MCF 10A (cell line): ENCODE results near the gene HBG2. TPM values are rescaled to one million over a fixed set of nuclear protein-coding genes. Genes with fewer than 3 reads are reported as not detected.

ENCODE experiments used
- BruUV-seq: library from RNA; stranded (reverse); fragments of 400-500 nt; replicated peaks from 2 replicates; lab custom pipeline; 2021; lab: Mats Ljungman, UMichigan
- CTCF ChIA-PET: fragments of 300-600 bp; sonication (Branson Sonifier 250); formaldehyde crosslinking; extraction: SDS; loops from one replicate; lab custom pipeline; 2021; ENCODE audit warnings: antibody characterized with exemption, inconsistent platforms; lab: Yijun Ruan, JAX
- POLR2A ChIA-PET: fragments of 300-600, 350-650 bp; sonication (Branson Sonifier 250); formaldehyde crosslinking; extraction: SDS; loops from one replicate; lab custom pipeline; 2020; ENCODE audit warnings: antibody characterized with exemption, inconsistent platforms; lab: Yijun Ruan, JAX
- DNase-seq: peaks from one replicate; pipeline ENCODE4 v3.0.0-alpha.2; 2018; ENCODE audit not compliant: unreplicated experiment
- H3K27ac Mint-ChIP-seq: one replicate; pipeline ENCODE4 v1.8.0; 2022; ENCODE audit warnings: mild to moderate bottlenecking, low read depth, mixed read lengths; ENCODE audit not compliant: unreplicated experiment
- H3K27me3 Mint-ChIP-seq: one replicate; pipeline ENCODE4 v1.8.0; 2022; ENCODE audit warnings: mixed read lengths; ENCODE audit not compliant: insufficient read depth, unreplicated experiment
- H3K36me3 Mint-ChIP-seq: one replicate; pipeline ENCODE4 v1.8.0; 2022; ENCODE audit warnings: mild to moderate bottlenecking, moderate library complexity, mixed read lengths; ENCODE audit not compliant: insufficient read depth, unreplicated experiment
- H3K4me1 Mint-ChIP-seq: one replicate; pipeline ENCODE4 v1.8.0; 2022; ENCODE audit warnings: mixed read lengths; ENCODE audit not compliant: insufficient read depth, unreplicated experiment
- H3K4me3 Mint-ChIP-seq: one replicate; pipeline ENCODE4 v1.8.0; 2022; ENCODE audit warnings: mild to moderate bottlenecking, moderate library complexity, mixed read lengths; ENCODE audit not compliant: unreplicated experiment
- H3K9me3 Mint-ChIP-seq: one replicate; pipeline ENCODE4 v1.8.0; 2022; ENCODE audit warnings: mixed read lengths; ENCODE audit not compliant: unreplicated experiment
- intact Hi-C: fragments of 100-400 bp; cut with micrococcal nuclease; formaldehyde crosslinking; loops from 2 replicates; pipeline ENCODE4 v1.14.1; 2022
- total RNA-seq: library from RNA; stranded (reverse); gene quantifications from 2 replicates; pipeline ENCODE4 v1.2.3, GENCODE V29; 2022
- TF ChIP-seq, protein P1 (sequence below): fragments of 200-600 bp; IDR thresholded peaks from one replicate; pipeline ENCODE4 v1.8.0; 2022; ENCODE audit warnings: antibody characterized with exemption, mild to moderate bottlenecking; ENCODE audit not compliant: unreplicated experiment

HBG2 gene
- total RNA-seq, 1 experiment from 2014 or later, result not detected

DNA sequence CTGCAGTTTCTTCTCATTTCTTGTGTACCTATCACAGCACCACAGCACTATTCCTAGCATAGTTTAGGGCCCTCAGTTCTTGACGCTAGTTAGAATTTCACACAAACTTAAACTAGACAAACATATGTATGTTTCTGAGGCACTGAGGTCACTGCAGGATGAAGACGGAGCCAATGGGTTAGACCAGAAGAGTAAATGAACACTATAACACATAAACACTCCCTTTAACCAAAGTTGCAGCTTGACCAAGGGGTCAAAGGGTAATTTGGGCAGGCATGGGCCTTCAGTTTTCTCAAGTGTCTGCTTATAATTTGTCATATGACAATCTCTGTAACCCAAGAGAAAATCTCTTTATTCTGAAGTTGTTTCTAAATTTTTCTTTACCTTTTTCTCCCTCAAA, 28.0 kb upstream of the HBG2 start:
- intact Hi-C loops, result no loop called here

DNA sequence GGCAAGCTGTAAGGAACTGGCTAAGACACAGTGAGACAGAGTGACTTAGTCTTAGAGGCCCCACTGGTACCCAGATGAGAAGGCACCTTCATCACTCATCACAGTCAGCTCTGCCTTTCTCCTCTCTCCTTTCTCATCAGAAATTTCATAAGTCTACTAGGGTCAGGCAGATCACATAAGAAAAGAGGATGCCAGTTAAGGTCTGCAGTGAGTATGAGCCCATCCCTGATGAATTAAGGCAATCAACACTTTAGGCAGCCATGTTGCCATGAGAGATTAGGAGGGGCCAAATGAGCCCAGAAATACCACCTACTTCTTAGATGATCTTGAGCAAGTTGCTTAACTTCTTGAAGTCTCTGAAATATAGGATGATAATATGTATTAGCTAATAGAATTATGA, 27.0 kb upstream of the HBG2 start:
- Mint-ChIP-seq H3K36me3 (no peaks in the 10 kb centered on the region), H3K4me1 (peaks cover 21% of the 10 kb centered on the region), H3K9me3 (no peaks in the 10 kb centered on the region), H3K27ac (no peak overlapping the region), H3K4me3 (no peak overlapping the region), H3K27me3 (no peaks in the 10 kb centered on the region)
- DNase-seq, result no peak
- POLR2A ChIA-PET, result no interaction called here
- CTCF ChIA-PET, result interaction anchor here (0.6 to 3.2 kb wide), 4 partner anchors 9 to 528 kb away, joined by 3 to 12 read pairs (median 4); no protein-coding TSS in a partner anchor
- no TSS peak for BruUV-seq
- TF ChIP-seq, protein P1, sequence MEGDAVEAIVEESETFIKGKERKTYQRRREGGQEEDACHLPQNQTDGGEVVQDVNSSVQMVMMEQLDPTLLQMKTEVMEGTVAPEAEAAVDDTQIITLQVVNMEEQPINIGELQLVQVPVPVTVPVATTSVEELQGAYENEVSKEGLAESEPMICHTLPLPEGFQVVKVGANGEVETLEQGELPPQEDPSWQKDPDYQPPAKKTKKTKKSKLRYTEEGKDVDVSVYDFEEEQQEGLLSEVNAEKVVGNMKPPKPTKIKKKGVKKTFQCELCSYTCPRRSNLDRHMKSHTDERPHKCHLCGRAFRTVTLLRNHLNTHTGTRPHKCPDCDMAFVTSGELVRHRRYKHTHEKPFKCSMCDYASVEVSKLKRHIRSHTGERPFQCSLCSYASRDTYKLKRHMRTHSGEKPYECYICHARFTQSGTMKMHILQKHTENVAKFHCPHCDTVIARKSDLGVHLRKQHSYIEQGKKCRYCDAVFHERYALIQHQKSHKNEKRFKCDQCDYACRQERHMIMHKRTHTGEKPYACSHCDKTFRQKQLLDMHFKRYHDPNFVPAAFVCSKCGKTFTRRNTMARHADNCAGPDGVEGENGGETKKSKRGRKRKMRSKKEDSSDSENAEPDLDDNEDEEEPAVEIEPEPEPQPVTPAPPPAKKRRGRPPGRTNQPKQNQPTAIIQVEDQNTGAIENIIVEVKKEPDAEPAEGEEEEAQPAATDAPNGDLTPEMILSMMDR, result no peak
- intact Hi-C loops, result no loop called here

More for the DNA sequence above, 28.0 kb upstream of the HBG2 start:
- ChIA-PET CTCF (interaction anchor here (1.8 to 3.2 kb wide), 2 partner anchors 8 to 79 kb away, joined by 6 to 12 read pairs; no protein-coding TSS in a partner anchor), POLR2A (no interaction called here)
- no peaks in the 10 kb centered on the region for H3K36me3 Mint-ChIP-seq
- no peak overlapping the region for H3K27ac Mint-ChIP-seq
- TF ChIP-seq, protein P1, result no peak
- no peak for DNase-seq
- BruUV-seq, result no TSS peak
- H3K27me3 Mint-ChIP-seq, result no peaks in the 10 kb centered on the region
- no peak overlapping the region for H3K4me3 Mint-ChIP-seq
- peaks cover 21% of the 10 kb centered on the region for H3K4me1 Mint-ChIP-seq
- H3K9me3 Mint-ChIP-seq, result no peaks in the 10 kb centered on the region

DNA sequence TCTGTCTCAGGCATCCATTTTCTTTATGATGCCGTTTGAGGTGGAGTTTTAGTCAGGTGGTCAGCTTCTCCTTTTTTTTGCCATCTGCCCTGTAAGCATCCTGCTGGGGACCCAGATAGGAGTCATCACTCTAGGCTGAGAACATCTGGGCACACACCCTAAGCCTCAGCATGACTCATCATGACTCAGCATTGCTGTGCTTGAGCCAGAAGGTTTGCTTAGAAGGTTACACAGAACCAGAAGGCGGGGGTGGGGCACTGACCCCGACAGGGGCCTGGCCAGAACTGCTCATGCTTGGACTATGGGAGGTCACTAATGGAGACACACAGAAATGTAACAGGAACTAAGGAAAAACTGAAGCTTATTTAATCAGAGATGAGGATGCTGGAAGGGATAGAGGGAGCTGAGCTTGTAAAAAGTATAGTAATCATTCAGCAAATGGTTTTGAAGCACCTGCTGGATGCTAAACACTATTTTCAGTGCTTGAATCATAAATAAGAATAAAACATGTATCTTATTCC, 26.1 kb upstream of the HBG2 start:
- no peaks in the 10 kb centered on the region for H3K9me3 Mint-ChIP-seq
- DNase-seq, result peak; percentile 97
- POLR2A ChIA-PET, result interaction anchor here (0.7 kb wide), 1 partner anchor 264 kb away, joined by 6 read pairs; no protein-coding TSS in a partner anchor
- no TSS peak for BruUV-seq
- H3K4me1 Mint-ChIP-seq, result peaks cover 17% of the 10 kb centered on the region
- CTCF ChIA-PET, result interaction anchor here (0.6 to 3.2 kb wide), 7 partner anchors 10 to 644 kb away, joined by 3 to 12 read pairs (median 4); no protein-coding TSS in a partner anchor
- no peak overlapping the region for H3K27ac Mint-ChIP-seq
- H3K4me3 Mint-ChIP-seq, result no peak overlapping the region
- H3K36me3 Mint-ChIP-seq, result no peaks in the 10 kb centered on the region
- intact Hi-C loops, result no loop called here
- TF ChIP-seq, protein P1, result no peak
- no peaks in the 10 kb centered on the region for H3K27me3 Mint-ChIP-seq

DNA sequence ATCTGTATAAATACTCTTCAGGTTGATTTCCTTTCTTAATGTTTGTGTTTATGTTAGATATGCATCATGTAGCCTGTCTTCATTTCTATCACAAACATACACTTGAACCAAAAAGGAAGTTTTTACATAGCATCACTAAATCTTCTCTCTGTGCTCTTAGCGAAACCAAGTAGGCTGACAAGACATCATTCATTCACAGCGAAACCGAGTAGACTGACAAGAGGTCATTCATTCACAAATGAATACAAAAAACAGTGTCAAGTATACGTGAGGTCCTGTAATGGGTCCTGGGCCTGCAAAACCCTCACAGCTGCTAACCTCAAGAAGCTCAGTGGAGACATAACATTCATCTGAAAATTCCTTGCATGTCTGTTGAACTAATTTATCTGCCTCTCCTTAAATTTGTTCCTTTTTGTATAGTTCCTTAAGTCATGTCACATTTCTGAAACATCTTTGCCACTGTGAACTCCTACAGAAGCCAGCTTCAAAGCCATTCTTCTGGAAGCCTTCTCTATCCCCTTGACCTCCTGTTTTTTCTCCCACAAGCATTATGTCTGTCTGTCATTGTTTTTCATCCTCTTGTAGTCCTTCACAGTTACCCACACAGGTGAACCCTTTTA, 25.0 kb upstream of the HBG2 start:
- no peaks in the 10 kb centered on the region for H3K27me3 Mint-ChIP-seq
- H3K4me1 Mint-ChIP-seq, result peaks cover 12% of the 10 kb centered on the region
- H3K9me3 Mint-ChIP-seq, result no peaks in the 10 kb centered on the region
- peak overlapping the region; percentile 33 for H3K27ac Mint-ChIP-seq
- BruUV-seq, result no TSS peak
- TF ChIP-seq, protein P1, result no peak
- ChIA-PET CTCF (interaction anchor here (0.6 to 1.5 kb wide), 5 partner anchors 10 to 1084 kb away, joined by 3 to 5 read pairs (median 3); no protein-coding TSS in a partner anchor), POLR2A (no interaction called here)
- H3K4me3 Mint-ChIP-seq, result no peak overlapping the region
- H3K36me3 Mint-ChIP-seq, result no peaks in the 10 kb centered on the region
- intact Hi-C loops, result no loop called here
- DNase-seq, result no peak
